KMS-11 (cell line): ENCODE results near the gene DNAJC28.

ENCODE experiments used
- H2AFZ ChIP-seq: fragments of 200-600 bp; sonication (generic); 2 replicates; pipeline ENCODE4 v1.6.1; 2016; ENCODE audit warnings: antibody characterized with exemption, mixed run types, low read depth
- H3K27ac ChIP-seq: fragments of 200-600 bp; sonication (generic); 2 replicates; pipeline ENCODE4 v1.6.1; 2016; ENCODE audit warnings: mild to moderate bottlenecking, mixed run types
- H3K27me3 ChIP-seq: fragments of 200-600 bp; sonication (generic); 2 replicates; pipeline ENCODE4 v1.6.1; 2017; ENCODE audit warnings: mild to moderate bottlenecking, low read depth, mixed run types, moderate library complexity; ENCODE audit not compliant: insufficient read depth
- H3K36me3 ChIP-seq: fragments of 200-600 bp; sonication (generic); 2 replicates; pipeline ENCODE4 v1.6.1; 2017; ENCODE audit warnings: mild to moderate bottlenecking, mixed run types; ENCODE audit not compliant: insufficient read depth
- H3K4me1 ChIP-seq: fragments of 200-600 bp; sonication (generic); 2 replicates; pipeline ENCODE4 v1.6.1; 2016; ENCODE audit warnings: mild to moderate bottlenecking, low read depth, mixed run types; ENCODE audit not compliant: poor library complexity, severe bottlenecking
- H3K4me2 ChIP-seq: fragments of 200-600 bp; sonication (generic); 2 replicates; pipeline ENCODE4 v1.7.0; 2016; ENCODE audit warnings: mild to moderate bottlenecking, mixed run types
- H3K4me3 ChIP-seq: fragments of 200-600 bp; sonication (generic); IDR thresholded peaks from 2 replicates; pipeline ENCODE4 v1.6.1; 2017; ENCODE audit warnings: low read depth, low read length, mixed read lengths; ENCODE audit not compliant: insufficient read depth
- H3K79me2 ChIP-seq: fragments of 200-600 bp; sonication (generic); 2 replicates; pipeline ENCODE4 v1.6.1; 2016; ENCODE audit warnings: low read depth, mixed run types; ENCODE audit not compliant: insufficient read depth
- H3K9ac ChIP-seq: fragments of 200-600 bp; sonication (generic); 2 replicates; pipeline ENCODE4 v1.6.1; 2016; ENCODE audit warnings: mild to moderate bottlenecking, mixed run types
- H4K20me1 ChIP-seq: fragments of 200-600 bp; sonication (generic); 2 replicates; pipeline ENCODE4 v1.6.1; 2016; ENCODE audit warnings: mild to moderate bottlenecking, mixed run types; ENCODE audit not compliant: insufficient read depth
- TF ChIP-seq, protein P1 (sequence below): fragments of 200-600 bp; sonication (generic); conservative IDR thresholded peaks from 2 replicates; pipeline ENCODE4 v1.6.1; 2017; ENCODE audit warnings: low read depth, mild to moderate bottlenecking, antibody characterized with exemption, low read length, moderate library complexity, mixed read lengths

Gene DNAJC28

DNA sequence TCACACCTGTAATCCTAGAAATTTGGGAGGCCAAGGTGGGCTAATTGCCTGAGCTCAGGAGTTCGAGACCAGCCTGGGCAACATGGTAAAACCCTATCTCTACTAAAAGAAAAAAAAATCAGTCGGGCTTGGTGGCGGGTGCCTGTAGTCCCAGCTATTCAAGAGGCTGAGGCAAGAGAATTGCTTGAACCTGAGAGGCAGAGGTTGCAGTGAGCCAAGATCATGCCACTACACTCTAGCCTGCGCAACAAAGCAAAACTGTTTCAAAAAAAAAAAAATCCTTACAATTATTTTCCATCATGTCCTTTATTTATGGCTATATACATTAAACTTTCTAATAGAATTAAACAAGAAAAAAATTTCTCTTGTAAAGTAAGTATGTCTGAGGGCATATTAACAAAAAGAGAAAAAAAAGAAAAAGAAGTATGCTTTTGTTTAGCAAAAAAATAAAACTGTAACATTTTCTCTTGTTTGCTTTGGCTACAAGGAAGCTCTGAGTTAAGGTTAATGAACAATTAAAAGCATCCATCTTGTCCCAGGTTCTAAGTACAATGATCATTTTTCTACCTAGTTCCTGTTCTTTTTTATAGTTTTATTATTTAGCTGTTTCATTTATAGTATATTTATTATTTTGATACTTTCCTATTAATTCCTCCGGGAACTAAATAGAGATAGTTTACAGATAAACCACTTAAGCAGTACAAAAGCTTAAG, 29.8 kb downstream of the DNAJC28 start:
- no peak overlapping the region for H3K4me3 ChIP-seq
- no peak overlapping the region for H3K4me2 ChIP-seq
- no peaks in the 10 kb centered on the region for H3K79me2 ChIP-seq
- TF ChIP-seq, protein P1, sequence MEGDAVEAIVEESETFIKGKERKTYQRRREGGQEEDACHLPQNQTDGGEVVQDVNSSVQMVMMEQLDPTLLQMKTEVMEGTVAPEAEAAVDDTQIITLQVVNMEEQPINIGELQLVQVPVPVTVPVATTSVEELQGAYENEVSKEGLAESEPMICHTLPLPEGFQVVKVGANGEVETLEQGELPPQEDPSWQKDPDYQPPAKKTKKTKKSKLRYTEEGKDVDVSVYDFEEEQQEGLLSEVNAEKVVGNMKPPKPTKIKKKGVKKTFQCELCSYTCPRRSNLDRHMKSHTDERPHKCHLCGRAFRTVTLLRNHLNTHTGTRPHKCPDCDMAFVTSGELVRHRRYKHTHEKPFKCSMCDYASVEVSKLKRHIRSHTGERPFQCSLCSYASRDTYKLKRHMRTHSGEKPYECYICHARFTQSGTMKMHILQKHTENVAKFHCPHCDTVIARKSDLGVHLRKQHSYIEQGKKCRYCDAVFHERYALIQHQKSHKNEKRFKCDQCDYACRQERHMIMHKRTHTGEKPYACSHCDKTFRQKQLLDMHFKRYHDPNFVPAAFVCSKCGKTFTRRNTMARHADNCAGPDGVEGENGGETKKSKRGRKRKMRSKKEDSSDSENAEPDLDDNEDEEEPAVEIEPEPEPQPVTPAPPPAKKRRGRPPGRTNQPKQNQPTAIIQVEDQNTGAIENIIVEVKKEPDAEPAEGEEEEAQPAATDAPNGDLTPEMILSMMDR = no peak
- no peak overlapping the region for H3K27ac ChIP-seq
- no peak overlapping the region for H2AFZ ChIP-seq
- no peaks in the 10 kb centered on the region for H4K20me1 ChIP-seq
- H3K27me3 ChIP-seq = no peaks in the 10 kb centered on the region
- H3K9ac ChIP-seq = no peak overlapping the region
- no peaks in the 10 kb centered on the region for H3K4me1 ChIP-seq
- no peaks in the 10 kb centered on the region for H3K36me3 ChIP-seq

DNA sequence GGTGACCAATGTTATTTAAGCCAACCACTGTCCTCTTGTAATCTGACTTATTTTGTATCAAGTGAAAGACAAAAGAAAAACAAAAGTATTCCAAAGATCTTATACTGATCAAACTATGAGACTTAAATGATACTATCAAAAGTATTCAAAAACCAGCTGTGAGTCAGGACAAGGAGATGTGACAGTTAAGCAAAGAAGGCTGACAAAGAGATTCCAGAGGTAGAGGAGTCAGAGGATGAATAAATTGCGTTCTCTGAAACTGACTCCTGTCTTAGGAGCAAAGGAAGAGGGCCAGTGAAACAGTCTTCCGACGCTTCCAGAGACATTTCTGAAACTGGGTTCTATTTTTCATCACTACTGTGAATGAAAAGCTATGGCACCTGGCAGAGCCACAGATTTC, 32.7 kb downstream of the DNAJC28 start:
- no peaks in the 10 kb centered on the region for H4K20me1 ChIP-seq
- no peaks in the 10 kb centered on the region for H3K27me3 ChIP-seq
- no peak overlapping the region for H3K4me3 ChIP-seq
- no peaks in the 10 kb centered on the region for H3K79me2 ChIP-seq
- H2AFZ ChIP-seq = no peak overlapping the region
- no peaks in the 10 kb centered on the region for H3K4me1 ChIP-seq
- no peak overlapping the region for H3K9ac ChIP-seq
- H3K36me3 ChIP-seq = no peaks in the 10 kb centered on the region
- H3K27ac ChIP-seq = no peak overlapping the region
- H3K4me2 ChIP-seq = no peak overlapping the region
- TF ChIP-seq, protein P1 = no peak

DNA sequence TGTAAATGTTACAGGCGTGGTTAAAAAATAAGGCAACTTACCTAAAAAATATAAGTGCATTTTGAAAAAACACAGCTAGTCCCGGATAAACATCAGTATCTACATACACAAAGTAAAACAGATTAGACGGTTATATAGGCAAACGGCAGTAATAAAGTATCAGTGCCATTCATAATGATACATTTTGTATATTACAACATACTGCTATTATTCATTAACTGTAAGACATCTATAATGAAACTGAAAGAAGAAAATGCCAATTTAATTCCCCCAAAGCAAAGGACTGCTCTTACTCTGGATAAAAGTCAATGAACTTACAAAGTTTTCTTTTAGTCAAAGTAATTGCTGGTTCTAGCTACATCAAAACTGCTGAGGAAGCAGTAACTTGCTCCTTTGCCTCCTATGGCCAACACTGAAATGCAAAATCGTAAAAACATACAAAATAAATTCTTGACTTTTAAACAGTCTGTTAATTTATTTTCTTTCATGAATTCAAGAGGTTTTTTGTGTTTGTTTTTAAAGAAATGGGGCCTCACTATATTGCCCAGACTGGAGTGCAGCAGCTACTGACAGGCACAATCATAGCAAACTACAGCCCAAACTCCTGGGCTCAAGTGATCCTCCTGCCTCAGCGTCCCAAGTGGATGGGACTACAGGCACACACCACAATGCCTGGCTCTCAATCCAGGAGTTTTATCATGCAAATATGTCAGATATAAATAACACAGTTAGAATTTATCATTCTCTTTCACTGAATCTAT, 35.6 kb downstream of the DNAJC28 start:
- H3K9ac ChIP-seq = no peak overlapping the region
- no peaks in the 10 kb centered on the region for H3K4me1 ChIP-seq
- no peaks in the 10 kb centered on the region for H3K27me3 ChIP-seq
- no peaks in the 10 kb centered on the region for H4K20me1 ChIP-seq
- TF ChIP-seq, protein P1 = no peak
- H2AFZ ChIP-seq = no peak overlapping the region
- no peak overlapping the region for H3K4me3 ChIP-seq
- no peak overlapping the region for H3K4me2 ChIP-seq
- H3K79me2 ChIP-seq = no peaks in the 10 kb centered on the region
- no peaks in the 10 kb centered on the region for H3K36me3 ChIP-seq
- H3K27ac ChIP-seq = no peak overlapping the region

DNA sequence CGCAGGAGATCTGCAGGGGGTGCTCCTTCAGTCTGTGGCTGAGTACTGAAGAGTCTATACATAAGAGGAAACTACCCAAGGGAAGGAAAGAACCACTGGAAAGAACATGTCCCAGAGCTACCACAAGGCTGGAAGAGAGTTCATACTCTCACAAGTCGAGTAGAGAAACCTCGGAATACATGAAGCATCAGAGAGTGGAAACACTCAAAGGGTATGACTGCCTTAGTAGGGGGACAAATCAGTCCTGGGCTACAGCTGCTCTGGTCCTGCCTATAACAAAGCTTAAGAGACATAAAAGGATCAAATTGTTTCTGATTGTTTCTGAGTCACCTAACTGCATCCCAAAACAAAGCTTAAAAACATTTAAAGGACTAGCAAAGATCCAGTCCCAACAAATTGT, 39.2 kb downstream of the DNAJC28 start:
- TF ChIP-seq, protein P1 = no peak
- Histone ChIP-seq H3K4me2 (no peak overlapping the region), H3K27me3 (no peaks in the 10 kb centered on the region), H3K27ac (no peak overlapping the region), H4K20me1 (no peaks in the 10 kb centered on the region), H2AFZ (no peak overlapping the region), H3K4me1 (no peaks in the 10 kb centered on the region), H3K4me3 (no peak overlapping the region), H3K9ac (no peak overlapping the region), H3K36me3 (no peaks in the 10 kb centered on the region), H3K79me2 (no peaks in the 10 kb centered on the region)
